Cardiac muscle cell (in vitro differentiated cells and primary cell): ENCODE measurements around the gene AP3S1. TPM values are rescaled to one million over a fixed set of nuclear protein-coding genes. Genes with fewer than 3 reads are reported as not detected.
A peak's percentile ranks its signal among the peaks of the same experiment; 100 is the strongest.

Source experiments
- DNase-seq, 2 donors: peaks; one replicate each; pipeline versions ENCODE4 v3.0.0 to v3.0.0-alpha.2; 2010 to 2017; ENCODE audit warnings: low read depth in 1 of 2, low spot score in 1 of 2
- H3K27ac ChIP-seq: fragments of 200-600 bp; sonication (generic); 2 replicates; pipeline ENCODE4 v1.5.1; 2016
- H3K27me3 ChIP-seq: fragments of 200-600 bp; sonication (generic); 2 replicates; pipeline ENCODE4 v1.6.0; 2016; ENCODE audit warnings: control low read depth
- H3K36me3 ChIP-seq: fragments of 200-600 bp; sonication (generic); 2 replicates; pipeline ENCODE4 v1.5.1; 2016; ENCODE audit warnings: control low read depth
- H3K4me1 ChIP-seq: fragments of 200-600 bp; sonication (generic); 2 replicates; pipeline ENCODE4 v1.8.1; 2017; ENCODE audit warnings: low read depth, mild to moderate bottlenecking, mixed run types
- H3K4me3 ChIP-seq: fragments of 200-600 bp; sonication (generic); 2 replicates; pipeline ENCODE4 v1.5.1; 2016; ENCODE audit warnings: mild to moderate bottlenecking
- H3K9me3 ChIP-seq: fragments of 200-600 bp; sonication (generic); 2 replicates; pipeline ENCODE4 v1.5.1; 2017; ENCODE audit warnings: low read depth, mild to moderate bottlenecking, control low read depth
- polyA plus RNA-seq: library from polyadenylated mRNA; unstranded; fragments of >200 nt; fragmentation: Nextera tagmentation; extraction: Ambion mirVana; gene quantifications from 2 replicates; pipeline ENCODE4 v1.2.1, GENCODE V29; 2016
- total RNA-seq: library from RNA; depleted of rRNA; stranded (reverse); fragments of >200 nt; gene quantifications from 2 replicates; pipeline ENCODE4 v1.2.3, GENCODE V29; 2016
- TF ChIP-seq, protein P1 (sequence below): IDR thresholded peaks from 2 replicates; pipeline ENCODE4 v1.5.1; 2012; ENCODE audit warnings: low read depth, mild to moderate bottlenecking, low read length

Gene AP3S1
- total and polyA plus RNA-seq, 2 experiments from 2014 or later = 62.5 to 86.6 TPM

DNA sequence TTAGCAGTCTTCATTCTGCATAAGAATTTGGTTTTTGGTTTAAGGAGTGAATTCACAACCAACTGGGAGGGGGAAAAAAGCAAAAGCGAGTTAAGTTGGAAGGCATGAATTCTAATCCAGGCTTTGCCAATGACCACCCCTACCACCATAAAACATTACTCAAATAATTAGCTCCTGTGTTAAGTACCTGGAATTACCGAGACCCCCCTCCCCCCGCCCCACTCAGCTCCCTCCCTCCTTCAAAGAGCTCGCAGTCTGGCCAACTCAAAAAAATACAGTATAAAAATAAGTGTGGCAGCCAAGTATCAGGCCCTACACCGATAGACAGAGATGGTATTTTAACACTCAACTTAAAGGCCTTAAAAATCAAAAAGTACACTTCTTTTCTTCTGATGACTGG is 862 bp upstream of the AP3S1 start:
- H3K4me1 ChIP-seq = peaks cover 14% of the 10 kb centered on the region
- no peaks in the 10 kb centered on the region for H3K9me3 ChIP-seq
- peaks cover 18% of the 10 kb centered on the region for H3K36me3 ChIP-seq
- peak overlapping the region; percentile 96 for H3K27ac ChIP-seq
- TF ChIP-seq, protein P1, sequence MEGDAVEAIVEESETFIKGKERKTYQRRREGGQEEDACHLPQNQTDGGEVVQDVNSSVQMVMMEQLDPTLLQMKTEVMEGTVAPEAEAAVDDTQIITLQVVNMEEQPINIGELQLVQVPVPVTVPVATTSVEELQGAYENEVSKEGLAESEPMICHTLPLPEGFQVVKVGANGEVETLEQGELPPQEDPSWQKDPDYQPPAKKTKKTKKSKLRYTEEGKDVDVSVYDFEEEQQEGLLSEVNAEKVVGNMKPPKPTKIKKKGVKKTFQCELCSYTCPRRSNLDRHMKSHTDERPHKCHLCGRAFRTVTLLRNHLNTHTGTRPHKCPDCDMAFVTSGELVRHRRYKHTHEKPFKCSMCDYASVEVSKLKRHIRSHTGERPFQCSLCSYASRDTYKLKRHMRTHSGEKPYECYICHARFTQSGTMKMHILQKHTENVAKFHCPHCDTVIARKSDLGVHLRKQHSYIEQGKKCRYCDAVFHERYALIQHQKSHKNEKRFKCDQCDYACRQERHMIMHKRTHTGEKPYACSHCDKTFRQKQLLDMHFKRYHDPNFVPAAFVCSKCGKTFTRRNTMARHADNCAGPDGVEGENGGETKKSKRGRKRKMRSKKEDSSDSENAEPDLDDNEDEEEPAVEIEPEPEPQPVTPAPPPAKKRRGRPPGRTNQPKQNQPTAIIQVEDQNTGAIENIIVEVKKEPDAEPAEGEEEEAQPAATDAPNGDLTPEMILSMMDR = no peak
- H3K27me3 ChIP-seq = no peaks in the 10 kb centered on the region
- no peak for DNase-seq
- peak overlapping the region; percentile 71 for H3K4me3 ChIP-seq

GRCh38 chr5:115842089-115842935 is 577 bp downstream of the AP3S1 start:
- Histone ChIP-seq H3K4me3 (peak overlapping the region; percentile 71), H3K4me1 (peaks cover 14% of the 10 kb centered on the region), H3K27me3 (no peaks in the 10 kb centered on the region), H3K9me3 (no peaks in the 10 kb centered on the region), H3K36me3 (peaks cover 4% of the 10 kb centered on the region), H3K27ac (peak overlapping the region; percentile 96)
- TF ChIP-seq, protein P1 = peak; percentile 18
- DNase-seq = peak in 1 of 2 donors; percentile 92

- H3K27ac ChIP-seq = no peak overlapping the region
- DNase-seq = no peak
- peak overlapping the region; percentile 71 for H3K4me3 ChIP-seq
- H3K9me3 ChIP-seq = no peaks in the 10 kb centered on the region
- no peaks in the 10 kb centered on the region for H3K27me3 ChIP-seq
- no peaks in the 10 kb centered on the region for H3K36me3 ChIP-seq
- peaks cover 14% of the 10 kb centered on the region for H3K4me1 ChIP-seq
- TF ChIP-seq, protein P1 = no peak
Measured at GRCh38 chr5:115842952-115843351, 1.2 kb downstream of the AP3S1 start.

- Histone ChIP-seq H3K4me1 (peaks cover 14% of the 10 kb centered on the region), H3K4me3 (peak overlapping the region; percentile 71), H3K27me3 (no peaks in the 10 kb centered on the region), H3K27ac (no peak overlapping the region), H3K9me3 (no peaks in the 10 kb centered on the region), H3K36me3 (no peaks in the 10 kb centered on the region)
- no peak for DNase-seq
- TF ChIP-seq, protein P1 = no peak
Measured at GRCh38 chr5:115843444-115844130, 1.9 kb downstream of the AP3S1 start.

DNA sequence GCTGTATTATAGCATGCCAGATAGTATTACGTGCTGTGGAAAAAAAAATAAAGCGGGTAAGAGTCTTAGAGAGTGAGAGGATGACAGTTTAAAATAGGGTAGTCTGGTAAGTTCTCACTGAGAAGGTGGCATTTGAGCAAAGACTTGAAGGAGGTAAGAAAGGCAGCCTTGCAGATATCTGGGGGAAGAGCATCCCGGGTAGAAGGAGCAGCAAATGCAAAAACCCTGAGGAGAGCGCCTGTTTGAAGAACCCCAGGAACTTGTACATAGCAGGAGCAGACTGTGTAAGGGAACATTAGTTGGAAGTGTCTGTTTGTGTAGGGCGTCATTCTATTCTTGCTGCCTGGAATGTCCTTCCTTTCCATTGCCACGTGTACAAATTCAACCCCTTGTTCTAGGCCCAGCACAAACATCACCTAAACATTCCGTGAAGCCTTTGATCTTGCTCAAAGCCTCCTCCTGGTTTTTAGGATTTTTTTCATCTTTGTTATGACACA is 2.6 kb downstream of the AP3S1 start:
- no peak overlapping the region for H3K4me3 ChIP-seq
- TF ChIP-seq, protein P1 = no peak
- no peaks in the 10 kb centered on the region for H3K36me3 ChIP-seq
- H3K4me1 ChIP-seq = peaks cover 11% of the 10 kb centered on the region
- H3K27ac ChIP-seq = no peak overlapping the region
- DNase-seq = no peak
- H3K9me3 ChIP-seq = no peaks in the 10 kb centered on the region
- no peaks in the 10 kb centered on the region for H3K27me3 ChIP-seq
